Liver (tissue), 9 donors: ENCODE results near the gene GPR180. TPM values are rescaled to one million over a fixed set of nuclear protein-coding genes. Genes with fewer than 3 reads are reported as not detected.
A peak's percentile ranks its signal among the peaks of the same experiment; 100 is the strongest.

Experiments used
- DNase-seq: peaks from one replicate; pipeline ENCODE4 v3.0.0-alpha.2; 2017; ENCODE audit warnings: low spot score
- H3K27ac ChIP-seq, 2 donors: one replicate each; pipeline ENCODE4 v1.7.0; 2013; ENCODE audit warnings: inconsistent platforms in 2 of 2, low read length in 2 of 2, control low read depth in 1 of 2, low read depth in 1 of 2, mild to moderate bottlenecking in 1 of 2
- H3K27me3 ChIP-seq, 4 donors: one replicate each; pipeline versions ENCODE4 v1.6.1 to v1.7.0; 2013; ENCODE audit warnings: low read length in 3 of 4, inconsistent platforms in 1 of 4, mild to moderate bottlenecking in 1 of 4, moderate library complexity in 1 of 4; ENCODE audit not compliant: control insufficient read depth in 4 of 4, insufficient read depth in 4 of 4
- H3K36me3 ChIP-seq, 4 donors: one replicate each; pipeline versions ENCODE4 v1.6.1 to v1.7.0; 2013; ENCODE audit warnings: low read length in 3 of 4, mild to moderate bottlenecking in 3 of 4, low read depth in 1 of 4, moderate library complexity in 1 of 4; ENCODE audit not compliant: control insufficient read depth in 4 of 4, insufficient read depth in 3 of 4
- H3K4me1 ChIP-seq, 4 donors: one replicate each; pipeline versions ENCODE4 v1.6.1 to v1.7.0; 2013; ENCODE audit warnings: low read length in 3 of 4, mild to moderate bottlenecking in 3 of 4, moderate library complexity in 1 of 4; ENCODE audit not compliant: control insufficient read depth in 4 of 4, insufficient read depth in 4 of 4
- H3K4me3 ChIP-seq, 3 donors: one replicate each; pipeline versions ENCODE4 v1.6.1 to v1.7.0; 2013; ENCODE audit warnings: low read length in 3 of 3, control low read depth in 1 of 3, low read depth in 1 of 3, mild to moderate bottlenecking in 1 of 3
- H3K9ac ChIP-seq, 2 donors: one replicate each; pipeline ENCODE4 v1.7.0; 2013; ENCODE audit warnings: low read length in 2 of 2, mild to moderate bottlenecking in 2 of 2, moderate library complexity in 2 of 2, control low read depth in 1 of 2, low read depth in 1 of 2
- H3K9me3 ChIP-seq, 4 donors: one replicate each; pipeline versions ENCODE4 v1.6.1 to v1.7.0; 2013; ENCODE audit warnings: low read length in 3 of 4; ENCODE audit not compliant: control insufficient read depth in 4 of 4
- ATF3 ChIP-seq: IDR thresholded peaks from 2 replicates; pipeline ENCODE4 v1.6.1; 2016; ENCODE audit warnings: antibody characterized with exemption
- CTCF ChIP-seq: fragments of 150-350 bp; IDR thresholded peaks from 2 replicates; pipeline ENCODE4 v1.5.1; 2017; ENCODE audit warnings: improper control_type of control experiment, low read depth, low read length; ENCODE audit not compliant: missing input control
- EGR1 ChIP-seq, 2 donors: IDR thresholded peaks; 2 replicates each; pipeline ENCODE4 v1.6.1; 2016 to 2018; ENCODE audit warnings: antibody characterized with exemption in 2 of 2, low read depth in 2 of 2
- FOXA1 ChIP-seq: IDR thresholded peaks from 2 replicates; pipeline ENCODE4 v1.6.1; 2016; ENCODE audit warnings: antibody characterized with exemption
- FOXA2 ChIP-seq: IDR thresholded peaks from 2 replicates; pipeline ENCODE4 v1.6.1; 2016; ENCODE audit warnings: antibody characterized with exemption
- GABPA ChIP-seq, 2 donors: IDR thresholded peaks in 1 of 2; conservative IDR thresholded peaks in 1 of 2; 2 replicates each; pipeline ENCODE4 v1.6.1; 2016; ENCODE audit warnings: antibody characterized with exemption in 2 of 2, mild to moderate bottlenecking in 1 of 2, moderate library complexity in 1 of 2
- HNF4A ChIP-seq, 2 donors: conservative IDR thresholded peaks; 2 replicates each; pipeline ENCODE4 v1.6.1; 2016; ENCODE audit warnings: antibody characterized with exemption in 2 of 2, mild to moderate bottlenecking in 2 of 2
- HNF4G ChIP-seq: IDR thresholded peaks from 2 replicates; pipeline ENCODE4 v1.6.1; 2016; ENCODE audit warnings: antibody characterized with exemption
- JUND ChIP-seq, 2 donors: IDR thresholded peaks; 2 replicates each; pipeline ENCODE4 v1.6.1; 2016; ENCODE audit warnings: antibody characterized with exemption in 2 of 2
- MAX ChIP-seq: IDR thresholded peaks from 2 replicates; pipeline ENCODE4 v1.6.1; 2016; ENCODE audit warnings: antibody characterized with exemption
- NR2F2 ChIP-seq: IDR thresholded peaks from 2 replicates; pipeline ENCODE4 v1.6.1; 2016; ENCODE audit warnings: antibody characterized with exemption
- RAD21 ChIP-seq, 2 donors: IDR thresholded peaks; 2 replicates each; pipeline ENCODE4 v1.6.1; 2016; ENCODE audit warnings: antibody characterized with exemption in 2 of 2, mild to moderate bottlenecking in 2 of 2
- REST ChIP-seq: IDR thresholded peaks from 2 replicates; pipeline ENCODE4 v1.6.1; 2016; ENCODE audit warnings: antibody characterized with exemption, mild to moderate bottlenecking
- RXRA ChIP-seq, 2 donors: IDR thresholded peaks; 2 replicates each; pipeline ENCODE4 v1.6.1; 2017 to 2018; ENCODE audit warnings: antibody characterized with exemption in 2 of 2, mild to moderate bottlenecking in 1 of 2
- SP1 ChIP-seq: IDR thresholded peaks from 2 replicates; pipeline ENCODE4 v1.6.1; 2018; ENCODE audit warnings: antibody characterized with exemption, mild to moderate bottlenecking
- TAF1 ChIP-seq: conservative IDR thresholded peaks from 2 replicates; pipeline ENCODE4 v1.6.1; 2016; ENCODE audit warnings: antibody characterized with exemption, mild to moderate bottlenecking
- YY1 ChIP-seq: IDR thresholded peaks from 2 replicates; pipeline ENCODE4 v1.6.1; 2016; ENCODE audit warnings: antibody characterized with exemption, mild to moderate bottlenecking
- ZBTB33 ChIP-seq: IDR thresholded peaks from 2 replicates; pipeline ENCODE4 v1.6.1; 2016; ENCODE audit warnings: antibody characterized with exemption
- WGBS: extraction: QIAGEN DNeasy Blood & Tissue Kit; methylation state at CpG from one replicate; pipeline ENCODE4 v1.1.7; 2013; 5-methylcytosine and 5-hydroxymethylcytosine counted together
- polyA plus RNA-seq, 2 donors: library from polyadenylated mRNA; stranded (reverse) in 1 of 2; unstranded in 1 of 2; fragments of 200-250 nt in 1 of 2; fragments of >200 nt in 1 of 2; fragmentation: Nextera tagmentation in 1 of 2; extraction: Ambion mirVana in 1 of 2; gene quantifications; one replicate each; pipeline versions ENCODE4 v1.2.1 to v1.2.3, GENCODE V29; 2013 to 2015
- total RNA-seq, 2 donors: library from RNA; depleted of rRNA; stranded (reverse); fragments of >200 nt; gene quantifications; one replicate each; pipeline ENCODE4 v1.2.3, GENCODE V29; 2014
- donor health status: healthy.
- donor health status: healthy.
- donor health status: healthy.
- donor health status: healthy.
- donor health status: healthy.

The GPR180 gene
- total RNA-seq (1 to 10 TPM; 3.5 to 8.3 TPM), polyA plus RNA-seq (1 to 10 TPM; 2.1 to 2.2 TPM)

- DNase-seq = peak; percentile 84
- WGBS = 2% methylated on average over 71 of the region's 71 CpGs
- Histone ChIP-seq H3K4me3 (peak within 1 kb of the TSS; percentile 94 to 95 (median 95)), H3K9me3 (no peaks in the 10 kb centered on the region), H3K27ac (peak within 1 kb of the TSS; percentile 83 to 96), H3K27me3 (no peaks in the 10 kb centered on the region), H3K9ac (peak within 1 kb of the TSS; percentile 83 to 86), H3K4me1 (peaks cover 4 to 28% (median 15%) of the 10 kb centered on the region in 4 donors), H3K36me3 (peaks cover 0 to 4% (median 0%) of the 10 kb centered on the region in 4 donors)
- no peak for TF ChIP-seq FOXA2
- TF ChIP-seq TAF1 = peak; percentile 78
- no peak for TF ChIP-seq EGR1 (IDR thresholded peaks at IDR 0.05; ENCODE audit: low read depth in 2 of 2)
- peak; percentile 97 for TF ChIP-seq MAX
- peak; percentile 13 to 39 for TF ChIP-seq RXRA (IDR thresholded peaks at IDR 0.05)
- peak; percentile 63 for TF ChIP-seq YY1
- no peak for TF ChIP-seq RAD21 (IDR thresholded peaks at IDR 0.05)
- TF ChIP-seq CTCF = no peak
- no peak for TF ChIP-seq HNF4G
- TF ChIP-seq ATF3 = no peak
- TF ChIP-seq JUND (IDR thresholded peaks at IDR 0.05) = no peak
- TF ChIP-seq SP1 = peak; percentile 76
- TF ChIP-seq REST = peak; percentile 84
- peak; percentile 35 to 83 for TF ChIP-seq GABPA (IDR thresholded peaks at IDR 0.05 in 1 of 2, conservative IDR thresholded peaks at IDR 0.05 in 1 of 2)
- TF ChIP-seq FOXA1 = no peak
- TF ChIP-seq ZBTB33 = peak; percentile 13
- no peak for TF ChIP-seq NR2F2
- TF ChIP-seq HNF4A (conservative IDR thresholded peaks at IDR 0.05) = peak in 1 of 2 donors; percentile 37
Measured at GRCh38 chr13:94601446-94602431, at the start of gene GPR180. Gene GPR180, plus strand, starts transcription at chr13:94601857. Its CDS starts 71 bp downstream, at chr13:94601928.
